ENCODE data around the gene PKN3. TPM values are rescaled to one million over a fixed set of nuclear protein-coding genes. Genes with fewer than 3 reads are reported as not detected.
A peak's percentile ranks its signal among the peaks of the same experiment; 100 is the strongest.

Gene PKN3
- total and polyA plus RNA-seq, 9 of the 15 experiments (the other 6 are each of a cell fraction or from before 2014, with no cell fraction given) = 0.82 to 49.2 (median 19.7) TPM

- TF ChIP-seq ZNF609 (CRISPR knock-in tag; IDR thresholded peaks at IDR 0.05; ENCODE audit: borderline replicate concordance) (no peak), ZNF76 (CRISPR knock-in tag; IDR thresholded peaks at IDR 0.05; ENCODE audit: borderline replicate concordance) (no peak), KDM5B (IDR thresholded peaks at IDR 0.05; ENCODE audit: insufficient replicate concordance, low read depth, low read length) (no peak)
Measured at GRCh38 chr9:128714586-128715435, 12.5 kb downstream of the PKN3 start (continued).

- CTCF ChIA-PET (ENCODE audit: low intra/inter-chr PET ratio) = no interaction called here
- H3K9me1 ChIP-seq (ENCODE audit: control insufficient read depth, insufficient read depth, low read length) = no peaks in the 10 kb centered on the region
- FAIRE-seq (no peak), DNase-seq (ENCODE audit: extremely low read depth in 1 of 4, low spot score in 3 of 4) (no peak), ATAC-seq (no peak)
- peak overlapping the region in 1 of 2 experiments; percentile 9; a peak in 1 of 4 replicates for H3K9ac ChIP-seq (ENCODE audit: insufficient read depth in 1 of 2, low read depth in 2 of 2, low read length in 2 of 2)
- no peaks in the 10 kb centered on the region for H3K79me2 ChIP-seq (ENCODE audit: control insufficient read depth, insufficient read depth, low read length)
- no peaks in the 10 kb centered on the region for H3K9me3 ChIP-seq (replicated peaks; ENCODE audit: control insufficient read depth, insufficient read depth, low read depth, low read length)
- 78% methylated on average over 5 of the region's 6 CpGs for WGBS (ENCODE audit: insufficient coverage, low coverage, missing lambda C conversion rate)
- BruUV-seq (replicated peaks) = no TSS peak
- POLR2A ChIA-PET = no interaction called here
- H2AFZ ChIP-seq (ENCODE audit: low read depth, low read length) = no peak overlapping the region
- H3K4me3 ChIP-seq = no peak overlapping the region
- H3K4me1 ChIP-seq (replicated peaks in 1 of 2; ENCODE audit: control insufficient read depth in 2 of 2, insufficient read depth in 2 of 2, low read length in 2 of 2) = peaks cover 0 to 6% of the 10 kb centered on the region in 2 experiments; a peak in 1 of 5 replicates
- no peaks in the 10 kb centered on the region for H3K27me3 ChIP-seq (ENCODE audit: control insufficient read depth in 2 of 2, insufficient read depth in 2 of 2, low read length in 2 of 2)
- peaks cover 71% of the 10 kb centered on the region; the same call in 2 of the 3 replicates for H3K36me3 ChIP-seq (ENCODE audit: control insufficient read depth, insufficient read depth, low read length)
- no peaks in the 10 kb centered on the region for H4K20me1 ChIP-seq (replicated peaks; ENCODE audit: control insufficient read depth, insufficient read depth, low read length)
- in situ Hi-C loops (cut with MboI) = loop anchor here (5.0 to 10.0 kb wide), 2 partner anchors 68 to 291 kb away; partner anchors contain the start of gene CERCAM
- H3K4me2 ChIP-seq (ENCODE audit: insufficient read depth, low read length) = no peak overlapping the region
- H3K27ac ChIP-seq (ENCODE audit: extremely low read depth, low read depth, low read length) = no peak overlapping the region
- intact Hi-C loops (cut with micrococcal nuclease) = no loop called here
- no peak for TF ChIP-seq CC2D1A (IDR thresholded peaks at IDR 0.05)
- TF ChIP-seq ESRRB (CRISPR knock-in tag; IDR thresholded peaks at IDR 0.05; ENCODE audit: borderline replicate concordance) = no peak
- no peak for TF ChIP-seq STAT5A (IDR thresholded peaks at IDR 0.05; ENCODE audit: borderline replicate concordance, low read length)
- no peak for TF ChIP-seq TEAD1 (CRISPR knock-in tag; IDR thresholded peaks at IDR 0.05)
- 0 out of 2 replicates have a peak, but pooled peaks have one; percentile 13 for TF ChIP-seq RBFOX2 (IDR thresholded peaks at IDR 0.05; ENCODE audit: low read depth, low read length)
- no peak for TF ChIP-seq NFRKB (IDR thresholded peaks at IDR 0.05; ENCODE audit: low read depth)
Measured at GRCh38 chr9:128715436-128715750, 13.1 kb downstream of the PKN3 start.

Data from K562 (cell line).